SW480 (cell line): Measurements from ENCODE around the gene SYNE3.

ENCODE experiments used
- DNase-seq: peaks from one replicate; pipeline ENCODE4 v3.0.0-alpha.2; 2016; ENCODE audit warnings: low spot score

SYNE3 gene, protein sequence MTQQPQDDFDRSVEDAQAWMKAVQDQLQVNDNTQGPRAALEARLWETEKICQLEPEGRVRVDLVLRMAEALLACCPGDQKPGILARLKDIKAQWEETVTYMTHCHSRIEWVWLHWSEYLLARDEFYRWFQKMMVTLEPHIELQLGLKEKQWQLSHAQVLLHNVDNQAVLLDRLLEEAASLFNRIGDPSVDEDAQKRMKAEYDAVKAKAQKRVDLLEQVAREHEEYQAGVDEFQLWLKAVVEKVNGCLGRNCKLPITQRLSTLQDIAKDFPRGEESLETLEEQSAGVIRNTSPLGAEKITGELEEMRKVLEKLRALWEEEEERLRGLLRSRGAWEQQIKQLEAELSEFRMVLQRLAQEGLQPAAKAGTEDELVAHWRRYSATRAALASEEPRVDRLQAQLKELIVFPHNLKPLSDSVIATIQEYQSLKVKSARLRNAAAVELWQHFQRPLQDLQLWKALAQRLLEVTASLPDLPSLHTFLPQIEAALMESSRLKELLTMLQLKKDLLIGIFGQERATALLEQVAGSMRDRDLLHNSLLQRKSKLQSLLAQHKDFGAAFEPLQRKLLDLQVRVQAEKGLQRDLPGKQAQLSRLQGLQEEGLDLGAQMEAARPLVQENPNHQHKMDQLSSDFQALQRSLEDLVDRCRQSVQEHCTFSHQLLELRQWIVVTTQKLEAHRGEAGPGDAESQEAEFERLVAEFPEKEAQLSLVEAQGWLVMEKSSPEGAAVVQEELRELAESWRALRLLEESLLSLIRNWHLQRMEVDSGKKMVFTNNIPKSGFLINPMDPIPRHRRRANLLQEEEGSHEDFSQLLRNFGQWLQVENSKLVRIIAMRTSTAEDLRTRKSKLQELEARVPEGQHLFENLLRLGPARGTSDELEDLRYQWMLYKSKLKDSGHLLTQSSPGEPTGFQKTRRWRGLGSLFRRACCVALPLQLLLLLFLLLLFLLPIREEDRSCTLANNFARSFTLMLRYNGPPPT

DNA sequence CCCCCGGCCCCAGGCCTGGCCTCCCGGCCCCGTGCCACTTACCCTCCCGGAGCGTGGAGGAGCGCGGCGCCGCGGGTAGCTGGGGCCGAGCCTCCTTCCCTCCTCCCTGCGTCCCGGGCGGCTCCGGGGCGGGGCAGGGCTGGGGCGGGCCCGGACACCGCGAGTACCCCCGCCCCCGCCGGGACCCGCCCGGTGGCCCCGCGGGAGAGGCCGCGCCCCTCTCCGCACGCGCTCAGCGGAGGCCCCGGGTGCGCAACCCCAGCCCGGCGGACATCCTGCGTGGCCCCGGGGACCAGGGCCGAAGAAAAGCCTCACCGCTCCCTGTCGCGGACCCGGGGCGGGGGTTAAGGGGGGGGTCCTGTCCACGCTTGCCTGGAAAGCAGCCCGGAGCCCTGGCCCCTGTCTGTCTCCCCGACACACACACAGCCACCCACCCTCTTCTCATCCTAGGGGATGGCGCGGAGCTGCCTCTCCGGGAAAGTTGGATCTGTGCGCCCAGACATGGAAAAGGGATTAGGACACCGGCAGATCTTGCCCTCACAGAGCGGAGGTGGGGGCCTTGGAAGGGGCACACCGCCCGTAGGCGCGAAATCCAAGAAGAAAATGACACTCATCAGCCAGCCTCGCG is at the start of gene SYNE3:
Gene SYNE3, minus strand, starts transcription at position 97 of the 628 bp plus-strand sequence. CDS start 40,829 bp downstream, outside the sequence.
- DNase-seq, result peak; percentile 67

DNA sequence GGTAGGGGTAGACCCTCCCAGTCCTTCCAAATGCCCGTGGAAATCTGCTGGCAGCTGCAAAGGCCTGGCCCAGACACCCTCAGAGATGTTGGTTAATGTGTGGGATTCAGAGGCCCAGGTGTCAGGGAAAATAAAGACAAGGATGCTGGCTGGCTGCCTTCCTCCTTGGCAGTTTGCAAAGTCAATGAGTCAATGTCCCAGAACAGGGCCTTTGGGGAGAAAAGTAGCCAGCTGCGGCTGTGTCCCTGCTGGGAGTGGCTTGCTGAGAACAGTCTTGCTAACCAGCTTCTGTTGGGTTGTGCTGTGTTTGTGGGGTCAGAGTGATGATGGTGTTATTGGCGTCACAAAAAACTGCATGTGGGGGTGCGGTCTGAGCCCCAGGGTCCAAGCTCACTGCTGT is 47.6 kb upstream of the SYNE3 start:
- no peak for DNase-seq

DNA sequence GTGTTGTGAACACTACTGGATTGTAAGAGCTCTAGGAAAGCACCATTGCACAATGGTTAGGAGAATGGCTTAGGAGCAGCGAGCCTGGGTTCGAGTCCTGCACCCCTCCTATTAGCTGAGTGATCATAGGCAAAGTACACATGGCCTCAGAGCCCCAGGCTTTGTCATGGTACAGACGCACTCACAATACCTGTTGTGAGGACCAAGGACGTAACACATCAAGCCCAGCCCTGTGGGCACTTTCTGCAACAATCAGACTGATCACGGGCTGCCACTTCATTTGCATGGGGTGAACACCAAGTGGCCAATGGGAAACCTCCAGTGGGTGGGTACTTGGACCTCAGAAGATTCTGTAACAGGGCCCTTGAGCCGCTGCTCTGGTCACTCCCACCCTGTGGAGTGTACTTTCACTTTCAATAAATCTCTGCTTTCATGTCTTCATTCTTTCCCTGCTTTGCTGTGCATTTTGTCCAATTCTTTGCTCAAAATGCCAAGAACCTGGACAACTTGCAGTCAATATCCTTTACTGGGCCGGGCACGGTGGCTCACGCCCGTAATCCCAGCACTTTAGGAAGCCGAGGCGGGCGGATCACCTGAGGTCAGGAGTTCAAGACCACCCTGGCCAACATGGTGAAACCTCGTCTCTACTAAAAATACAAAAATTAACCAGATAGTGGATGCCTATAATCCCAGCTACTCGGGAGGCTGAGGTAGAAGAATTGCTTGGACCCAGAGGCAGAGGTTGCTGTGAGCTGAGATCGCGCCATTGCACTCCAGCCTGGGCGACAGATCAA is 46.6 kb upstream of the SYNE3 start:
- DNase-seq, result no peak

DNA sequence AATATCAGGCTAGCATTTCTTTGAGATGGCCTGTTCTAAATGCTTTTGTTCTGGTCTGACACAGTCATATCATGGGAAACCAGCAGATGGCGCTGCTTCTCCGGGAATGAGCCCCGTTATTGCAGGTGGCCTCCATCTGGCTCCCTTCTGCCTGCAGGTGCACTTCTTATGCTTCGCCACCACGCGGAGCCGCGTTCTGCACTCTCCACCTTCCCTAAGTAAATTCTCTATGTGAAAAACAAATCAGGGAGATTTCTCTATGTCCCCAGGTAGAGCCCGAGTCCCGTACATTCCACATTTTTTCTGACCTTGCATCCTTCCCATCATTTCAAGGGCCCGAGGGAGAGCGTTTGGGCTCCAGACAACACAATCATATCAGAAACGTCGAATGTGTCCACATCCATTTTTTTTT is 44.6 kb upstream of the SYNE3 start:
- DNase-seq, result peak; percentile 96

DNA sequence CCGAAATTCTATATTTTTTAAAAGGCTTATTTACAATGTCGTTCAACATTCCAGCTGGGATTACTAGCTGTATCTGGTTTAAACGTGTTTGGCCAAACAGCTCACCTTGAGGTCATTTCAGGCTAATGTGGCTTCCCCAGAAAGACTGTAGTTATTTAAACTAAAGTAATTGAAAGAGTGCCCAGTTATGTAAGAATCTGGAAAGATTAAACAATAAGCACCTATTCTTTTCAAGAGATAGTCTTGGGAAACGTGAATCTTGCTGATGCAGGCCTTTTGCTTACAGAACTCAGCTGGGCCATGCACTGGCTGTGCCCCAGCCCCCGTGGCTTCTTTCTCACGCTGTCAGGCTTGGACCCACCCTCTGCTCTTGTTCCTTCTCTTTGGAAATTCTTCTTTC is 42.8 kb upstream of the SYNE3 start:
- DNase-seq, result no peak

DNA sequence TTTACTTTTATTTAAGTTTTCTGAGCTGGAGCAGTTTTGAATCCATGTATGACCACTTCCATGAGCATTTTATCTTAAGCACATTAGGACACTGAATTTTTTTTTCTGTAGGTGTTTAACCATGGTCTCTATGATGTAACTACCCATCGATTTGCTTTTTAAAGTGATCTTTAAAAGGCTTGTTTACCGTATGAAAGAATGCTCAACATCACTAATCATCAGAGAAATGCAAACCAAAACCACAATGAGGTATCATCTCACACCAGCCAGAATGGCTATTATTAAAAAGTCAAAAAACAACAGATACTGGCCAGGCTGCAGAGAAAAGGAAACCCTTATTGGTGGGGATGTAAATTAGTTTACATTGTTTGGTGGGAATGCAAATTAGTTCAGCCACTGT is 41.4 kb upstream of the SYNE3 start:
- no peak for DNase-seq

DNA sequence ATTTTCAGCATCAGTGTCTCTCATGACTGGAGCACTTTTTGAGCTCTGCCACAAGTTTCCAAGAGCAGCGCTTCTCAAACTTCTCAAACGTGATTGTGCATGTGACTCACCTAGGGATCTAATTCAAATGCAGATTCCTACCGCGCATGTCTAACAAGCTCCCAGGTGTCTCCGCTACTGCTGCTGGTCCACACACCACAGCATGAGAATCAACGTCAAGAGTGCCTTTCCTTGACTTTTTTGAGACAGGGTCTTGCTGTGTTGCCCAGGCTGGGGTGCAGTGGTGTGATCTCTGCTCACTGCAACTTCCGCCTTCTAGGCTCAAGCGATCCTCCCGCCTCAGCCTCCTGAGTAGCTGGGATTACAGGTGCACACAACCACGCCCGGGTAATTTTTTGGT is 40.8 kb upstream of the SYNE3 start:
- DNase-seq, result no peak

DNA sequence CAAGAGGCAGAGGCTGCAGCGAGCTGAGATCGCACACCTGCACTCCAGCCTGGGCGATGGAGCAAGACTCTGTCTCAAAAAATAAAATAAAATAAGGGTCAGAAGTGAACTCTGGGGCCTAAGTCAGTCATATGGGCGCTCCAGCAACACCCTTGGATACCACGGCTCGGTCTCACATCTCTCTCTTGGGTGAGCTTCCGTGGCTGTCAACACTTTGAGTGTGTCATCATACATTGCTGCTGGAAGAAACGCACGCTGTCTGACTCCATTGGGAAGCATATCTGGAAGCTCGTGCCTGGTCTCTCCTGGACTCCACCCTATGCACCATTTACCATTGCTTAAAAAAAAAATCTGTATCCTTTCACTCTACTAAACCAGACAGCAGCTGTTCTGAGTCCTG is 38.6 kb upstream of the SYNE3 start:
- no peak for DNase-seq

DNA sequence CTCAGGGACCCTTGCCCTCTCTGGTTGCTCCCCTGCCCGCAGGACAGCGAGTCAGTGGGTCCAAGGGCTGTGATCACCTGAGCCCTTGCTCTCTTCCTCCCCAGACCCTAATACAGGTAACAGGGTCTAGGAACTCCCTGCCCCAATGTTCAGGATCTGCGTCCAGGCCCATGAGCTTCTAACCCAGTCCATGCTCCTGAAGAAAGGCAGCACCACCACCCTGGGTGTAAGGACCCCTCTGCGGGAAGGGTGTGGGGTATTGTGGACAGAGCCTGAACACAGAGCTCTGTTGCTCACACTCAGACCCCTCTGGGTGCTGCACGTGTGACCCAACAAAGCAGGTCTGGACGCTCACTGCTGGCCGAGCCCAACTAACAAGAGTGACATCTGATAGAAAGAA is 36.7 kb upstream of the SYNE3 start:
- no peak for DNase-seq

DNA sequence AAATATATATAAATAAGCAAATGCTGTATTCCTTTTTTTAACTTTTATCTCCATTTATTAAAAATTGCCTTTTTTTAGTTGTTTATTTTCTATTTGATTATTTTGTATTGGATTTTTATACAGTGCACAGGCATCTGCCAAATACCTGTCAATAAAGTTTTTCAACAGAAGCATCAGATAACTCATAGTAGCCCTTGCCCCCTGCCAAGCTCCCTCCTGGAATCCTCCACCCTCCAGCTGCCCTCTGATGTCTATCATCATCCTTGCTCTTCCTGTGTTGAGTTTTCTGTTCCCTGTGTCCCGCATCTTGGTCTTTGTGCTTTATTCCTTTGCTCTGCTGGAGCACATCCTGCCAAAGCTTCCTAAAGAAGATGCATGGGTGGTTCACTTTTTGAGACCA is 35.0 kb upstream of the SYNE3 start:
- no peak for DNase-seq

DNA sequence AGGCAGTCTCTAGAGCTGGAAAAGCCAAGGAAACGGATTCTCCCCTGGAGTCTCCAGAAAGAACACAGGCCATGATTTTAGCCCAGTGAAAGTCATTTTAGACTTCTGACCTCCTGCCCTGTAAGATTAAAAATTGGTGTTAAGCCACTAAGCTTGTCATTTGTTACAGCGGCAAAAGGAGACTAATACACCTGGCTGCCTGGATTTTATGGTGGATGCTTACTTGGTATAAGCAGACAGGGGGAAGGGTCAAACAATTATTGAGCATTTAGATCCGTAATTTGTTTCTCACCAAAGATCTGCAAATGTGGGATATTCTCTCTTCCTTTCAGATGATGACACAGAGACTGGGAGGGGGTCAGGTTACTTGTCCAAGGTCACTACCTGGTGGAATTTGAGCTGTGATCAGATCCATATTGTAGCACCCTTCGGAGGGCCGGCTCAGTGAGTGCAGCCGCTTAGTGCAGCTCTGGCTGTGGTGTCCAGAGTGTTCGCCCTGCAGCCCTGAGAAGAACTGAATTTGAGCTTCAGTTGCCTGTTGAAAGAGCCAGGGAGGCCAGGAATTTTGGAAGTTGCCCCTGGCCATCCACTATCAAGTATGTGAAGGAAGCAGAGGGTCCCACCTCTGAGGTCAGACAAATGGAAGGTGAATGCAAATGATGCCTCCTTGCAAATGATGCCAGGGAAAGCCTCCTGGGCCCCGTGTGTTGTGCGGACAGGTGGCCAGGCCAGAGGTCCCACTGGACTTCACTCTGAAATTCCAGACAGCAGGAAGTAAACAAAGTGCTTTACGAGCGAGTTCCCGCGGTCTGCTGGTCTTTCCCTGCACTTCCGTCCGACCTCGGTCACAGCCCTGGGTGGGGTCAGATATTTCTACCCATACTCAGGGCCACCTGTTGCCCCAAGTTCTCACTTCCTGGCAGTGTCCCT is 33.5 kb upstream of the SYNE3 start:
- peak; percentile 83 for DNase-seq

DNA sequence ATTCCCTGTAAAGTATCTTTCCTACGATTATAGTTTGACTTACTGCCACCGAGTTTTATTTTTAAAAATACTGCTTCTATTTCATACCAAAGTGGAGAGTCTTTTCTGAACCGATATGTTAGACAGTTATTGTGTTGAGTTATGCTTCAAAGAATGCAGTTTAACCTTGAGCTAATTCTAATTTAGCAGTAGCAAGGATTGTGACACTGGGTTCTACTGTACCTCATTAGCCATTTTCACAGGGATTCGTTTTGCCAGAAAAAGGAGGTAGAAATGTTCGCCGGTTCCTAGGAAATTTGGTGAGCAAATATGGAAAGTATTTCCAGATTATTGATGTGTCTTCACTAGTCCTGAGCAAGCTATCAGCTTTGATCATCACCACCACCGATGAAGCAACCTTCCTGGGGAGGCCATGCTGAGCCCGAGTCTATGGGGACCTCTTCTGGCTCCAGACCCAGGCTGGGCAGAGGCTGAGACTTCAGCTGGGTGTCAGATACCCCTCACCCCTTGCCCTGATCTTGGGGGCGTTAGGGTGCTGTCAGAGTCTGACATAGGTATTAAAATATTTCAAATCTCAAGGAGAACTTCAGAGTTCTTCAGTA is 32.0 kb upstream of the SYNE3 start:
- no peak for DNase-seq

DNA sequence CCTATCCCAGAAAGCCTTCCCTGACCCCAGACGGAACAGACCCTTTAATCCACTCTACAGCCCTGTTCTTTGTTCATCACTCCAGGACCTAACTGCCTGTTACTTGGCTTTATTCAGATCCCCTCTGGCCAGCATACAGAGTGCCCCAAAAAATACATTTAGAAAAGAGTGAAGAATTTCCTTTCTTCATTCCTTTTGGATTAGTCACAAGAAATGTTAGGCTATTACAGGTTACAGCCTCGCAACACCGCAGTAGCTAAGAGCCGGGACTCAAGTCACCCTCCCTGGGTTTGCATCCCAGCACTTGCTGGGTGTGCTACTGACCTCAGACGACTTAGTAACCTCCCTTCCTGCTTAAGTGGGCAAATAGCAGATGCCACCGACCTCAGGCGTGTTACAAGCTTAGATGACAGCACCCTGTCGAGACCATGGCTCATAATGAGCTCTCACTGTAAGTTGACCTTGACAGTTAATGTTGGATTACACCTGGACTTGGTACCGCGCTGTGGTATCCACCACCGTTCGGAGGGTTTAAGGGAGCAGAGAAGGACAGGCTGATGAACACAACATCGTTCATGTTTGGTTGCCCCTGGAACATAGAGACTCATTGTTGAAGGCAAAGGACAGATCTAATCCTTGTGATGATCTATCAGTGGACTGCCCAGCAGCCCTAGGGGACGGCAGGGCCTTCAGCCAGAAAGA is 31.3 kb upstream of the SYNE3 start:
- peak; percentile 90 for DNase-seq

DNA sequence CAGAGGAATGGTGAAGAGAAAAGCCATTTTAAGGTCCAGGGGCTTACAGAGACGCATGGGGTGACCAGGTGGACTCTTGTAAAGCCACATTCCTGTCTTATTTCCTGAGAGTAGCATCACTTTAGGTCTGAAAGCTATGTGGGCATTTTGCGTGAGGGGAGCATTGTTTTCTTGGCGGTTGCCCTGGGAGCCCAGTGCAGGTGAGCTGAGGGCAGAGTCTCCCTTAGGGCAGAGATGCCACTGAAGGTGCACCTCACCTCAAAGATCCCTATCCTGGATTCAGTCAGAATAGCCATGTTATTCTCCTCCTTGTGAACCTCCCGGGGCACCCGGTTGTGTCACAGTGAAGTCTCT is 30.8 kb upstream of the SYNE3 start:
- DNase-seq, result peak; percentile 84

DNA sequence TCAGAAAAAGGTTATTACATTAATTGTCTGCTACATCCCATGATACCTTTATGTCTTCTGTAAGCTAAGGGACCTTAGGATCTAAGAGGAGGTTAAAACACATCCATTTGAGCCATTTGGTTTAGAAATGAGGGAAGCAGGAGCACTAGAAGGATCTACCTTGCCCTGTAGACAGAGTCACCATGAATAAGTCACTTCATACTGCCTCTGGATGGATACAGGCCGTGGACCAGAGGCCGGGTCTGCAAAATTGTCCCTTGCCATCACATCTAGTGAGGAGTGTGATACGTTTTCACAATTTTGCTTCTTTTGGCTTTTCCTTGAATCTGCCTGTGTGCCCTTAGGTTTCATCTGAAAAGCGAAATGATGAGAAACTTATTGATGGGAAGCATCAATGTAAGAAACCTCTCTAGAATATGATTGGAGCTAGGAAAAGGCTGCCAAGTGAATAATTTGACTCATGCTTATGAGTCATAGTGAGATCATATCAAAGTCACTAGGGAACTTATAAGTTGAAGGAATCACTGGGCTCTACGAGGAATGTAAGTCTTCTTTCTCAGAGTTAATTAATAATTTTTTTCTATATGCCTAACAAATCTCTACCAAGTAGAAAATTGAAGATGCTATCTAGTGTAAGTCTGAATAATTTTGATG is 29.2 kb upstream of the SYNE3 start:
- peak; percentile 88 for DNase-seq

DNA sequence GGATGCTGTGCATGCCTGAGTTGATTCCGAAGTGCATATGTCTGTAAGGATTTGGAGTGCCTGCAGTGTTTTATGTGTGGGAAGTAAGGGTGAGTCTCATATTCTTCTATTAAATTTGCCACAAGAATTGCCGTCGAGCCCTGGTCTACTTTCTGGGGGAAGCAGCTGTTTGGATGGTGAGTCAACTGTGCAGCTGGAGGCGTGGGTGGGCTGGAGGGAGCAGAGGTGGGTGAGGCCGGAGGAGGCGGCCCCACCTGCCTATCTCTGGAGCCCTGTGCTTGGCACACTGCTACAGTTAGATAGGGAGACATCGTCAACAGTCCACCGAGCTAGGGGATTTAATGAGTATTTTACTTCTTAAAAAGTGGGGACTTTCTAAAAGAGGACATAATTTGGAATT is 28.1 kb upstream of the SYNE3 start:
- DNase-seq, result peak; percentile 74

DNA sequence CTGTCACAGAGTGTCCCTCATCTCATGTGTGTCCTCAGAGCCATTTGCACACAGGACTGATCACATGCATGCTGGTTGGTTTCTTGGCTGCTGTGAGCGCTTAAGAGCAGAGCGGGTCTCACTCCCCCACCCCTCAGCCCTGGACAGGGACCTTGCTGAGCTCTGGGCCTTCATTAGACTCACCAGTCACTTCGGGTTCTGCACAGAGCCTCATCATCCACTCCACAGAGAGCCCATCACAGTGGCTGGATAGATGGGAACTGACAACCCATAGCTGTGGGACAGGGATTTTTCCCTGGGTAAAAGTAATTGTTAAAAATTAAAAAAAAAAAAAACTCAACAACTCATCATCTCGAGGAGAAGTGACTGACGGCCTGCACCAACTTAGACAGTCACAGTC is 26.6 kb upstream of the SYNE3 start:
- DNase-seq, result no peak

DNA sequence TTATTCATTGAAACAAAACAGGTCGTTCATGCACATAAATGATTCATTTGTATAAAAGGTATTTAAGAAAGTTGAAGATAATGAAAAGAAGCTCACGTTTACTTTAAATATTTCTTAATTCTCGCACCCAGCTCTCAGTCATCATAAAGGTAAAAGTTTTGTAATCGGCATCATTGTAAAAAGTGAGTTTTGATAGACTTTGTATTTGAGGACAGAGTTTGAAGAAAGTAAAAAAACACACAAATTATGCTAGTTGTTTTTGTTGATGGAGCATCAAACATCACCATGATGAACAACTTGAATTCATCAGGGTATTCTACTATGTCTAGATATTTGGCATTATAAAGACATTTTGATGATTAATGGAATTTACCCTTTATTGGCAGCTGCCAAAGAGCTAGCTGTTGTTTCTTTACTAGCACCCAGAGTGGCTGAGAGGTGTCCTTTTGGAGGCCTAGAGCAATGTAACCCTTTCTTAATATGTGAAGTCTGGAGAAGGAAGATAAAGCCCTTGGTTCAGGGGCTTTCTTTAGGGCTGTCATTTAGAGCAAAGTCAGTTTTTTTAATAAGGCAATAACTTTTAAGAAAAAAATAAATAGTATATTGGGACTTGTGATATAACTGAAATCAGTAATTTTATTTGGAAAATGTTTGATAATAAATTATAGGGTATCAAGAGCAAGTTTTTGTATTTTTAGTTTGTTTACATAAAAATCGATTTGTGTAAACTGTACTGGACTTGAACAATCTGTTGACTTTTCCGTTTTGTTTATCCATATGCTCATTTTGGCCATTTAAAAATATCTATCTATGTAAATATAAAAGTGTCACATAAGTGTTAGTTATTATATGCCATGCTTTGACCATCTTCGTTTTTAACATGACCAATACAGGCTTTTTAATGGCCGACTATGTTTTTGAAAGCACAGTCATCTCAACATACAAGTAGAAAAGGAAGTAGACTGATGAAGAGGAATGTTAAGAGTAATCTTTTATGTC is 25.8 kb upstream of the SYNE3 start:
- no peak for DNase-seq
